A549 treated with DMSO at 1 μM for 4 hours (cell line): ENCODE measurements around the gene ARHGEF39. TPM values are rescaled to one million over a fixed set of nuclear protein-coding genes. Genes with fewer than 3 reads are reported as not detected.

Source experiments
- total RNA-seq: library from RNA; stranded (reverse); fragments of 200-300 nt; extraction: Qiagen RNA extraction; gene quantifications from 5 replicates; pipeline ENCODE4 v1.2.3, GENCODE V29; 2022; ENCODE audit warnings: low read depth

The ARHGEF39 gene
- total RNA-seq, result 11.9 to 21.4 TPM (median 19.4 TPM) in 5 replicates

GRCh38 chr9:35664531-35665470 lies at the start of gene ARHGEF39:
ARHGEF39 (minus strand) TSS chr9:35665195; CDS start chr9:35665169, 26 bp downstream.

GRCh38 chr9:35689542-35690293 lies 24.7 kb upstream of the ARHGEF39 start, which contains the start of gene TPM2:
TPM2 (minus strand) TSS chr9:35689925; CDS start chr9:35689817, 108 bp downstream.

GRCh38 chr9:35673132-35674024 lies 8.4 kb upstream of the ARHGEF39 start, which contains the start of gene CA9:
CA9 (plus strand) TSS chr9:35673928; CDS start chr9:35673960, 32 bp downstream.

GRCh38 chr9:35658137-35658967 lies 6.6 kb downstream of the ARHGEF39 start, which contains the start of gene CCDC107:
CCDC107 (plus strand) TSS chr9:35658292; CDS start chr9:35658380, 88 bp downstream.

GRCh38 chr9:35657546-35658136 lies 7.4 kb downstream of the ARHGEF39 start, which contains the start of gene RMRP:
RMRP (minus strand) TSS chr9:35658019.

GRCh38 chr9:35650341-35651158 lies 14.4 kb downstream of the ARHGEF39 start, which contains the start of gene SIT1:
SIT1 (minus strand) TSS chr9:35650931; CDS start chr9:35650853, 78 bp downstream.

GRCh38 chr9:35618325-35618727 lies 46.7 kb downstream of the ARHGEF39 start, which contains the start of gene CD72:
CD72 (minus strand) TSS chr9:35618413; CDS start chr9:35618303, 110 bp downstream.

Other genes with a start within 250 kb of the ARHGEF39 start
- gene RUSC2, start 175.1 kb downstream of the ARHGEF39 start, total RNA-seq, result 22.2 to 25.9 TPM (median 23.8 TPM) in 5 replicates
- gene TESK1, start 59.9 kb downstream of the ARHGEF39 start, total RNA-seq, result 22.2 to 26.3 TPM (median 22.7 TPM) in 5 replicates
- 0.06 to 0.13 TPM (median 0.10 TPM) in 3 of 5 replicates, not detected in the others for gene CD72, start 46.8 kb downstream of the ARHGEF39 start, total RNA-seq
- not detected in 5 replicates for gene SIT1, start 14.3 kb downstream of the ARHGEF39 start, total RNA-seq
- 7.7 to 45.5 TPM (median 11.2 TPM) in 4 of 5 replicates, not detected in the other for gene RMRP, start 7.2 kb downstream of the ARHGEF39 start, total RNA-seq
- gene CCDC107, start 6.9 kb downstream of the ARHGEF39 start, total RNA-seq, result 20.7 to 25.4 TPM (median 22.7 TPM) in 5 replicates
- 3.4 to 8.1 TPM (median 6.2 TPM) in 5 replicates for gene CA9, start 8.7 kb upstream of the ARHGEF39 start, total RNA-seq
- gene TPM2, start 24.7 kb upstream of the ARHGEF39 start, total RNA-seq, result 576 to 636 TPM (median 626 TPM) in 5 replicates
- 104 to 127 TPM (median 121 TPM) in 5 replicates for gene TLN1, start 67.0 kb upstream of the ARHGEF39 start, total RNA-seq
- 55.2 to 62.8 TPM (median 58.7 TPM) in 5 replicates for gene CREB3, start 67.5 kb upstream of the ARHGEF39 start, total RNA-seq
- 27.0 to 34.7 TPM (median 32.4 TPM) in 5 replicates for gene GBA2, start 84.0 kb upstream of the ARHGEF39 start, total RNA-seq
- 13.0 to 17.9 TPM (median 16.5 TPM) in 5 replicates for gene RGP1, start 84.1 kb upstream of the ARHGEF39 start, total RNA-seq
- 0.23 to 0.38 TPM in 2 of 5 replicates, not detected in the others for gene MSMP, start 89.1 kb upstream of the ARHGEF39 start, total RNA-seq
- gene NPR2, start 126.4 kb upstream of the ARHGEF39 start, total RNA-seq, result 3.8 to 6.4 TPM (median 5.9 TPM) in 5 replicates
- 0.24 to 0.70 TPM (median 0.46 TPM) in 4 of 5 replicates, not detected in the other for gene SPAG8, start 147.1 kb upstream of the ARHGEF39 start, total RNA-seq
- gene HINT2, start 149.8 kb upstream of the ARHGEF39 start, total RNA-seq, result 73.1 to 103 TPM (median 93.6 TPM) in 5 replicates
- not detected in 5 replicates for gene FAM221B, start 163.5 kb upstream of the ARHGEF39 start, total RNA-seq
- 1.5 to 3.4 TPM (median 3.1 TPM) in 5 replicates for gene TMEM8B, start 164.0 kb upstream of the ARHGEF39 start, total RNA-seq
- not detected in 5 replicates for gene OR13J1, start 205.2 kb upstream of the ARHGEF39 start, total RNA-seq
- 0.11 to 0.17 TPM (median 0.14 TPM) in 3 of 5 replicates, not detected in the others for gene HRCT1, start 241.0 kb upstream of the ARHGEF39 start, total RNA-seq
- gene SPAAR, start 244.3 kb upstream of the ARHGEF39 start, total RNA-seq, result 0.08 TPM in 1 of 5 replicates, not detected in the others